B cell (primary cell): ENCODE data around the gene DBF4B.

ENCODE experiments used
- CTCF ChIP-seq: fragments of 200-600 bp; IDR thresholded peaks from one replicate; pipeline ENCODE4 v1.8.0; 2022; ENCODE audit warnings: antibody characterized with exemption, mild to moderate bottlenecking
- EZH2 ChIP-seq: IDR thresholded peaks from 2 replicates; pipeline ENCODE4 v1.6.1; 2012; ENCODE audit warnings: borderline replicate concordance, low read depth, mild to moderate bottlenecking, moderate library complexity, low read length; ENCODE audit not compliant: insufficient read depth, poor library complexity, severe bottlenecking

- TF ChIP-seq EZH2 (no peak), CTCF (no peak)
These were observed 89.9 kb downstream of the DBF4B start for GRCh38 chr17:44798356-44798755.
